ENCODE results near the gene CCER1.

Gene CCER1

GRCh38 chr12:90916516-90916915 is 38.5 kb downstream of the CCER1 start:
- no peak for DNase-seq

GRCh38 chr12:90915353-90915752 is 39.6 kb downstream of the CCER1 start:
- no peak for DNase-seq

- DNase-seq, result no peak
These were observed 44.0 kb downstream of the CCER1 start for GRCh38 chr12:90910958-90911357.

- no peak for DNase-seq
These were observed 45.8 kb downstream of the CCER1 start for GRCh38 chr12:90909069-90909770.

- no peak for DNase-seq
These were observed 46.5 kb downstream of the CCER1 start for GRCh38 chr12:90908465-90908864.

- DNase-seq, result no peak
These were observed 49.1 kb downstream of the CCER1 start for GRCh38 chr12:90905691-90906370.

GRCh38 chr12:90902596-90902995 is 52.4 kb downstream of the CCER1 start:
- no peak for DNase-seq
